Skin of body (tissue), 2 donors: Measurements from ENCODE around the gene NCF2. TPM values are rescaled to one million over a fixed set of nuclear protein-coding genes. Genes with fewer than 3 reads are reported as not detected.

Experiments used
- DNase-seq: peaks from one replicate; lab custom pipeline; 2025; lab: John Stamatoyannopoulos, UW
- total RNA-seq: library from RNA; depleted of rRNA; stranded (reverse); fragments of >200 nt; gene quantifications from one replicate; pipeline ENCODE4 v1.2.3, GENCODE V29; 2014

NCF2 gene
- total RNA-seq, 1 donor from 2014 or later: 19.1 TPM

DNA sequence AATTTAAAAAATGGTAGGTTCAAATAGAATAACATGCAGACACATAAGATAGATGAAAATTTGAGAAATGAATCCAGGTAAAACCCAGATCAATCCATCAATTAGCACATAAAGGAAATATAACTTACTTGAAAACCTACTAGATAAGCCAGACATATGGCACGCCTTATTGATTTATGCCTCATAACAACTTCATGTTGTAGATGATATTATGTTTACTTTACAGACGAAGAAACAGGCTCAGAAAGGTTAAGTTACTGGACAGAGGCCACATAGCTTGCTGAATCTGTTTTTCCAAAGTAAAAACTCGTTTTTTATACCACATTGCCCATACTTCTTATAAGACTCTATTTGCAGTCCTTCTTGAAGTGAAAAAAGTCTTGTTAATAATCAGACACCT, 22.1 kb upstream of the NCF2 start:
- no peak for DNase-seq

DNA sequence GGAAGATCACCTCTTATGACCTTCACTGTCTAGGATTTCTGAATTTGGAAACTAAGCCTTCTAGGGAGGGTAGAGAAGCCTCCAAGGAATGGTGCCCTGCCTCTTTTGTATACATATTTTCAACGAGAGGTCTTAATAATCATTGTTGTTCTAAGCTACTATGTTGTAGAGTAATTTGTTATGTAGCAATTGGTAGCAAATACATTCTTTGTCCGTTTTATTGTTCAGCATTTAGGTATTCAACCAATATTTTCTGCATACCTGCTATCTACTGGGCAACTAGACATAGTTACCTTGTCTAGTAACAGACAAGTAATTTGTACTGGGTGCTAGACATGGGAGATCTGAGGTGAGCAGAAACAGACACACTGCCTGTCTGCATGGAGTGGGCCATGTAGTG, 20.8 kb upstream of the NCF2 start:
- DNase-seq: no peak

DNA sequence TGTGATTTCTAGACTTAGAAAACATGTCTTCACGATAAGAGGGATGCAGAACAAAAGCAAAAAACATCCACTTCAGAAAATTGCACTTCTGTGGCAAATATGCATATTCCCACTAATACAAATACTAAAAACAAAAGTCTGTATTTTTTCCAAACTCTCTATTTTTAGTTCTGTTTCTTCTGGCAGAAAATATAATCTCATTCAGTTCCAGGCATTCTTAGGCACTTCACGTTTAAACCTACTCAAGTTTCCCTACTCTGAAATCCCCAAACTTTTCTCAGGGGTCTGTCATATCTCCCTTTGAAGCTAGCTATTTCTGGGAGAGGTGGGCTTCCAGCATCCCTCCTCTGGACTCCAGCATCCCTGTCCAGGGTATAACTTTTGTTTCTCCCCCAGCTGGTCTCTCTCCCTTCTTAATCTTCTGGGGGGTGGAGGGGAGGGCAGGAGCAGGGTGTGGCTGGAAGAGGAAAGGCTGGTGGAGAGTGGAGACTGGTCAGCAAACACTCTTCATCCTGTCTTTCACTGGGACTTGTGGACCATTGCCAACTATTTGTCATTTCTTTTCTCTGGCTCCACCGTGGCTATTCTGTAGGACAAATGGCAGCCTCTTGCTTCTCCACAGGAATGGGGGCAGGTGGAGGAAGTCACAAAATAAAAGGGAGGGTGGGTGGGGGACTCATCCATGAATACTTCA, 19.6 kb upstream of the NCF2 start:
- DNase-seq: no peak

DNA sequence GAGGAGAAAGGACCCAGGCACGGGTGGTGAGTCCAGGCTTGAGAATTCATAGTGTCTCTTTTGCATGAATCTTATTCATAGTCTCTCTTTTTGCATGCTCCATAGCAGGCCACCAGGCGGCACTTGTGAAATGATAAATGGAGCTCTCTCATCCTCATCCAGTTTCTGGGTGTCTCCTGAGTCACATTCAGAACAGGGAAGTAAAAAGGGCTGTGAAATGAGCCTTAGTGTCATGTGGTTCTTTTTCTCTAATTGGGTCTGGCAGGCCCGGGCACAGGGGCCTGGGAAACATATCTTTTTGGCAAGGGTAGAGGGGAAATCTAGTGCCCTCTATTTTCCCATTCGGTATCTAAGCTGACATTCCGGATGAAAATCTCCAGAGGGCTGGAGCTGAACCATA, 19.1 kb upstream of the NCF2 start:
- peak; percentile 31 for DNase-seq

DNA sequence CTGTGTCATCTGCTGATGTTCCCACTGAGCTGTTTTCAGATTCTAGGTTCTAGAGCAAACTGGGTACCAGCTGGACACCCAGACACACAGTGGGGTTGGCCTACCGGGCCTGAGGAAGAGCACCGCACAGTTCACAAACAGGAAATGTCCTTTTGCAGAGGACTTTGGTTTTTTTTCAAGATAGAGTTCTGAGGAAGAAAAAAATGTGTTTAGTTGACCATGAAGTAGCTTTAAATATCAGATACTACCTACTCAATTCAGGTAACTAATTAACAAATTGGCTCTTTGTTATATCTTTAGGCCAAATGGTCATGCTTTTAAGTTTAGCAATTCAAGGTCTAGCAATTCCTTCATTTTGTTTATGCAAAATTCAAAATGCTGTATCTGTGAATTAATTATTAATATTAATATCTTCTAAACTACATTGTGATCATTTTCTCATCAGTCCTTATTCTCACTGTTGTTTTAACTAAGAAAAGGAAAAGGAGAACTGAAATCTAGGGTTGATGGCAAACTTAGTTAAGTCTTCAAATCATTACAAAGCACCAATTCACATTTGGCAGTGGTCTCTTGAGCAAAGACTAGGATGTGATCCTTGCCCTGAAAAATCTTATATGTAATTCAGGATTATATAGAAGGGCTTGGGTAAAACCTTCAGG, 17.2 kb upstream of the NCF2 start:
- no peak for DNase-seq

DNA sequence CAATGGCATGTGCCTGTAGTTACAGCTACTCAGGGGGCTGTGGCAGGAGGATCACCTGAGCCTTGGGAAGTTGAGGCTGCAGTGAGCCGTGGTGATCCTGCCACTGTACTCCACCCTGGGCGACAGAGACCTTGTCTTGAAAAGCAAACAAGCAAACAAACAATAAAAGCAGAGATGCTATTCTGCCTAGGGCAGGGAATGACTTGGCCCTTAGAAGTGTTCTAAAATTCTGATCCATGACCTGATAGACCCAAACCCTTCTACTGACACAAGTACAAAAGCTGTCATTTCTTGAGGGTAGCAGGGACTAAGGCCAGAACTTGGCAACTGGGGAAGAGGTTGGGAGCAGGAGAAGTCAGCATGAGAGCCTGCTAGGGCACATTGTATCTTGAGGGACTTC, 15.6 kb upstream of the NCF2 start:
- DNase-seq: no peak

DNA sequence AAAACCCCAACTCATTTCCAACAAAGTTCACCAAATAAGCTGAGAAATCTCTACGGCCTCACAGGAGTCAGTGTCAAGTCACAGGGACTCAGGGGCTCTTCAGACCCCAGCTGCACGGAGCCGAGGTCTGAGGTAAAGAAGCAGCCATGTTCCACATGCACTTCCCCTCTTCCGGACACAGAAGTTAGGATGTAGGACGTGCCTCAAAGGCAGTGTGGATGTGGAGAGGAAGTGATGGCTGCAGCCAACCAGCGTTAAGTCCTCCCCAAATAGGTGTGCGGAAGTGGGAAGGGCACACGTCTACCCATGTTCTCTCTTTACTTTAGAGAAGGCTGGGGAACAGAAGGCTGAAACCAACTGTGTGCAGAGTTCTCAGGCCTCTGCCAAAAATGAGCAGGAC, 14.6 kb upstream of the NCF2 start:
- no peak for DNase-seq

DNA sequence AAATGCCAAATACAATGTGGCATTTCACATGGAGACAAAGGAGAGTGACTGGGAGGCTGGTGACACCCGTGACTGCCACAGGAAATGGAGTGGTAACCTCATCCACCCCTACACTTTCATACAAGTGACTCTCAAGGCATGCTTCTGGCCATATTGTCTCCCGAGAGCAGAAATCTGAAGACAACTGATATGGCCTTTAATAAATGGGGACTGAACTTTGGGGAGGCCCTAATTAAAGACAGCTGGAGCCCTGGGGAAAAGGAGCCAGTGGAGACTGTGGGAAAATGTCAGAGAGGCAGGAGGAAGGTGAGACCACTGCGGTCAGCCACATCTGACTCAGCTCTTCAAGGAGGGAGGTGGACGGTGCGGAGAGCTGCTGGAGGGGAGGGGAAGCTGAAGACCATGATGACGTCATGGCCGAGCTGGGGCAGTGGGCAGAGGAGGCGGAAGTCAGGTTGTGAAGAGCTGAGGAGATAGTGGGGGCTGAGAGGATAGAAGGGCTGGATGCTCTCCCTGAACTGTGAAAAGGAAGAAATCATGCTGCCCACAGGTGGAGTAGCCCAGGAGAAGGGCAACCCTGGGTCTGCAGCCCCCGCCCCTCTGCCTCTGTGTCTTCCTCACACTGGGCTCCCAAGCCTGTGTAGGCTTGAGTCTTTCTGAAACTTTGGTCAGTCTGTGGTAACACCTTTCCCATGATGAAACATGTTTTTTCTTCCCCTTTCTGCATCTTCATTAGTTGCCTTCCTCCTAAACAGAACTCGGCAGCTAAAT, 14.0 kb upstream of the NCF2 start:
- DNase-seq: no peak

DNA sequence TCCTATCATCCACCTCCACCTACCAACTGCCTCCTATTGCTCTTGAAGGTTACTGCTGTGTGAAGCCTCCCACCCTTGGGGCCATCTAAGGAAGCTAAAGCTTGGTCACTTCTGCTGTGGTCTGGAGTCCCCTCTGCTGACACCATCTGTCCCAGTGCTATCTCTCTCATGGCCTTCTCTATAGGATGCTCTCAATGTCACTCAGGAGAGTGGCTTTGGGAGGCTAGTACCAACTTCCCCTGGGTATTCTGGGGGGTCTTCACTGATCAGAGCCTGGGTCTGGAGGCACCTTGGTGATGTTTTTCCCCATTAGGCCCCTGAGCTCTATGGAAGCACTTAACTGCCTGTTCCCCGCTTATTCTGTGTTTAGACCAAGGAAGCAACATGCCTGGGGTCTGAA, 12.3 kb upstream of the NCF2 start:
- no peak for DNase-seq

DNA sequence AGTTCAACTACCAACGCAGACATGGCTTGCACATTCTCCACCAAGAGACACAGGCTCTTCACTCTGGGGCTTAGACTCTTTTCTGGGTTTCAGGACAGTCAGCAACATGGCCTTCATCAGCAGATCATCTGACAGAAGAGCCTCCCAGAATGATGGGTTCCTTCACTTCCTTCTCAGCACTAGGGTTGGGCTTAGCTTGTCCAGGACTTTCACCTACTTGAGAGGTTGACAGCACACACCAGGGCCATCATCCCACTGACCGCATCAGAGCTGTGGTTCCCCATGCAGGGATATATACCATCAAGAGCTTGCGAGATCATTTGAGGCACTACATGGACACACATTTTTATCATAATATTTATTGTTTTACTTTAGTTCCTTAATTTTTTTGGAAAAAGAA, 10.4 kb upstream of the NCF2 start:
- no peak for DNase-seq

DNA sequence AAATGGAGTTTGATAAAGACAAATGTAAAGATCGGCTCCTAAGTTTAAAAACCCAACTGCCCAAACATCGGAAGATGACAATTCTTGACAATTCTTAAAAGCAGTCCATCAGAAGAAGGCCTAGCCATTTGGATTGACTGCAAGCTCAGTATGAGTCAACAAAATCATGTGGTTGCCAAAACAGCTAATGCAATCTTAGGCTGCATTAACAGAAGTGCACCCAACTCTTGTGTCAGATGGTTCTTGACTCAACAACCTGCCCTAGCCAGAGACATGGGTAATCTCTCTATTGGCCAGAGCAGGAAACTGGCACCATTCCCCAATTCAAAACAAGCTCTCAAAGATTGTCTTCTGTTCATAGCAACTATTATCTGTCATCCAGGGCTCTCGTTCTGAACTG, 9.9 kb upstream of the NCF2 start:
- DNase-seq: no peak

DNA sequence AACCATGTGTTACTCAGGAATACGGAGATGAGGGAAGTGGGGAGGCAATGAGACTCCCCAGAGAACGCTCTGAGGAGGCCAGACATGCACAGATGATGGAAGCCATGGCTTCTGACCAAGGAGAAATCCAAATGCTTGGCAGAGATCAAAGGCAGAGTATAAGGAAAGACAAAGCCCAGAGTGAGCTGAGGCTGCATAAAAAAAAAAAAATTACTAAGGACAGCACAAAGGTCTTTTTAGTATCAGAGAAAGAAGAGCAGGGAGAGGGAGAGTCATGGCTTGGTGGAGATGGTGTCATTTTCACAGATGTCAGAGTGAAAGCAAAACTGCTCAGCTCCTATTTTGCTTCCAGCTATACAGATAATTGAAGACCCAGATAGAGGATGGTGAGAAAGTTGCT, 8.1 kb upstream of the NCF2 start:
- no peak for DNase-seq

DNA sequence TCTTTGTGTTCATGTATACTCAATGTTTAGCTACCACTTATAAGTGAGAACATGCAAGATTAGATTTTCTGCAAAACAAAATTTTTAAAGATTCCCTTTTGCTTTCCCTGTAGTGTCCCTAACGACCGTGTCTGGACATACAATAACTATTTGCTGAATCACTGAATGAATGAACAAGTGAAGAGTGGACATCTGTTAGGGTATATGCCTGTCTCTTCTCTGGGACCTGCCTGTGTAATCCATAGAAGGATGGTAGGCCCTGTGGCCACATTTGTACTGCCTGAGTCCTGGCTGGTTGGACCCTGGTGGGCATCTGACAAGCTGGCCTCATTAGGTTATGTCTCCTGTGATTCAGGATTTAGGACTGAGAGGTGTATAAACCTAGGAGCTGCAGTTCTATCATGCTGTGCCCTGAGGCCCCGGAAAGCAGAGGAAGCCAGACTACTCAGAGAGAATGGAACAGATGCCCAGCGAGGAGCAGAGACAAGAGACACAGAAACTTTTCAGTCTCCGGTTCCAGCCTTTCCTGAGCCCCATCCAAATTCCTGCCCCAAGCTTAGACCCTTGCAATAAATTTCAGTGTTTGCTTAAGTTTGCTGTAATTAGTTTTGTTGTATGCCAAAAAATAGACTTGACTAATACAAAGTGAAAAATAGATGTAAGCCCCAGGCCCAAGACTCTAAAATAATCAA, 7.5 kb upstream of the NCF2 start:
- DNase-seq: no peak

DNA sequence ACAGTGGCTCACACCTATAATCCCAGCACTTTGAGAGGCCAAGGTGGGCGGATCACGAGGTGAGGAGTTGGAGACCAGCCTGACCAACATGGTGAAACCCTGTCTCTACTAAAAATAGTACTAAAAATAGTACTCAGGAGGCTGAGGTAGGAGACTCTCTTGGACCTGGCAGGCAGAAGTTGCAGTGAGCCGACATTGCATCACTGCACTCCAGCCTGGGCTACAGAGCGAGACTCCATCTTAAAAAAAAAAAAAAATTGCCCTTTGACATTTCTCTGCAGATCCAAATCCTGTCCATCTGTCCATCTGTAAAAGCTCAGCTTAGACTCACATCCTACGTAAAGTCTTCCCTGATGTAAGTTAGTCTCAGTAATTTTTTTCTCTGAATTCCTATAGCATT, 6.2 kb upstream of the NCF2 start:
- no peak for DNase-seq

DNA sequence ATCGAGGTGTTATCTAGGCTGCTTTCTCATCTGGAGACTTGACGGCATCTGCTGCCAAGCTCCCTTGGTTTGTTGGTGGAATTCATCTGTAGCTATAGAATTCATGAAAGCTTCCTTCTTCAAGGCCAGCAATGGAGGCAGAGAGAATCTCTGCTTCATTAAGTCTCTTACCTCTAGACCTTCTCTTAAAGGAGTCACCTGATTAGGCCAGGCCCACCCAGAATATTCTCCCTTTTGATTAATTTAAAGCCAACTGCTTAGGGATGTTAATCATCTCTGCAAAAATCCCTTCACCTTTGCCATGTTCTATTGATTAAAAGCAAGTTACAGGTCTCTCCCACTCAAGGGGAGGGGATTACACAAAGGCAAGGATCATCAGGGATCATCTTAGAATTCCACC, 5.3 kb upstream of the NCF2 start:
- DNase-seq: no peak

DNA sequence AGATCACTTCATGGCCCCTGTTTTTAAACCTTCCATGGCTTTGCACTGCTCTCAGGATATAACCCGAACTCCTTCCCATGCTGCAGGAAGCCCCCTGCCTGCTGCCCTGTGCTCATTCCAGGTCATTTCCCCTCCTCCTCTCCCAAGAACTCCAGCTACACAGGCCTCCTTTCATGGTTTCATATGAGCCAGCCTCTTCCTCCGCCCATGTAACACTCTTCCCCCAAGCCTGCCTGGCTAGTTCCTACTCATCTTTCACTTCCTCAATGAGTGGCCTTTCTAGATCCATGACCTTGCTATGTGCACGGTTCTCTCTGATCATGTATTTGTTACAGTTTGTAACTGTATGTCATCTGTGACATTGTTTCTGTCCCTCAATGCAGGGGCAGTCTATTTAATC, 3.1 kb upstream of the NCF2 start:
- DNase-seq: no peak

DNA sequence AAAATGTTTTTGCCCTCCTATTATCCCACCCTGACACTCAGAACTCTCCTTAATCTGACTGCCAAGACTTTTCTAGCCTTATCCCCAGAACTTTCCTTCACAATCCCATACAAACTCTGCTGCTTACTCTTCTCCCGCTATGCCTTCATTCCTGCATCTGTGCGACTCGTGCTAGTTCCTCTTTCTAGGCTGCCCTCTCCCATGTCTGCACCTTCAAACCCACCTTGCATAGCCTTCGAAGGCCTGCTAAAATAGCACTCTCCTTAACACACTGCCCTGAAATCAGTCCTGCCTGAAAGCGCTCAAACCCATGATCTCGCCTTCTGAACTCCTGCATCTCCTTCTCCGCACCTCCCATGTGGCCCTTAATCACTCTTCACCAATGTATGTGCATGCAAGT, 2.5 kb upstream of the NCF2 start:
- DNase-seq: no peak

DNA sequence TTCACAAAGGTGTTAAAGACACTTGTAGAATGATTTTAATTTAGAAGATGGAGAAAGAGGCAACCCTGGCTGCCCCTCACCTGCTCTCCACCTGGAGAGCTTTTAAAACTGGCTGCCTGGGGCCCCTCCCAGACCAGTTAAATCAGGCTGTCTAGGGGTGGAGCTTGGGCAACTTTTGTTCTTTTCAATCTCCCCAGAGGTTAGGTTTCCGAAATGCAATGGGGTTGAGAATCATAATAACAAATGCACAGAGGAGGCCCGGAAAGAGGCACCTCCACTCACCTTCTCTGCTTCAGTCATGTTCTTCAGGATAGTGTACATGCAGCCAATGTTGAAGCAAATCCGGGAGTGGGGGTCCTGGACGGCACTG, 400 bp downstream of the NCF2 start:
- no peak for DNase-seq

DNA sequence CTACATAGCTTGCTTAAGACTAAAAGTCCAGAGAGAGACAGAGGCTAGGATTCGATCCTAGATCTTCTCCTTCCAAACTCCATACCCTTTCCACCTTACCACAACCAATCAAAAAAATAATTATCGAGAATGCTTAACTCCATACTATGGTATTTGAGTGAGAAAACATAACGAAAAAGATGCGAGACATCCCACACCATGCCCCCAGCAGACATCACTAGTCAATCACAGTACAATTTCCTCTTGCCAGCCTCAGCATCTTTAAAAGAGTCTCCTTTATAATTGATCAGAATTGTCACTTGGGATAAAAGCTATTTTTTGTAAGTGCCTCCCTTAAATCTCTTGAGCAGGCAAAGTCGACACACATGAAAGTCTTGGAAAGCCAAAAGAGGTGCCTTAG, 875 bp downstream of the NCF2 start:
- no peak for DNase-seq

DNA sequence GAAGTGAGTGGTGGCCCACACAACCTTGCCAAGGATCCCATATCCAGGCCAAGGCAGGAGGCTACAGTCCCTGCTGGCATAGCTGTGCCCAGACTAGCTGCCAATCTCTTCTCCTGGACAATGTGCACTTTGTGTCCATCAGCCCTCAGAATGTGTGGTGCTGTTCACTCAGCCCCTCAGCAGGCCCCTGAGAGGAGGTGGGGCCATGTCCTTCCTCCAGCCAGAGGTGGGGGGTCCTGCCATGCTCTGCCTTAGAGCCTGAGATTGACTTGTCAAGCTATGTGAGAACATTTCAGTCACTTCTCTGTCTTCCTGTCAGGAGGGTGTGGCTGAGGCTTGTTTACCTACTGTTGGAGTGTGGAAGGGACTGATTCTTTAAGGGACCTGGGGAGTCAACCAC, 1.4 kb downstream of the NCF2 start:
- DNase-seq: no peak

DNA sequence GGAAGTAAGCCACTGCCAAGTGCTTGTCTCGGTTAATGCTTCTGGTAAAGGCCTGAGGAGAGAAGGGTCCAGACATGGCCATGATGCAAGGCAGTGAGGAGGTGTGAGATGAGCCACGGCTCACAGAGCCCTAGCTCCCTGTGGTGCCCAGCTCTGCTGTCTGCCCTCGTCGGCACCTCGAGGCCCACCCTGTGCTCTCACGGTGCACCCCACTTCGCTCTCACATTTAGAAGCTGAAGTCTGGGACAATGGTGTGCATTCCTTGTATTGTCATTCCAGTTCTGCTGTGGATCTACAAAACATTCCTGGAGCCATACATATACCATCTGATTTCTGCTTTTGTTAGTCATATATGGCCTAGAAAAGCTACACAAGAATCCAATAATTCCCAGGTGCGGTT, 3.3 kb downstream of the NCF2 start:
- DNase-seq: no peak

DNA sequence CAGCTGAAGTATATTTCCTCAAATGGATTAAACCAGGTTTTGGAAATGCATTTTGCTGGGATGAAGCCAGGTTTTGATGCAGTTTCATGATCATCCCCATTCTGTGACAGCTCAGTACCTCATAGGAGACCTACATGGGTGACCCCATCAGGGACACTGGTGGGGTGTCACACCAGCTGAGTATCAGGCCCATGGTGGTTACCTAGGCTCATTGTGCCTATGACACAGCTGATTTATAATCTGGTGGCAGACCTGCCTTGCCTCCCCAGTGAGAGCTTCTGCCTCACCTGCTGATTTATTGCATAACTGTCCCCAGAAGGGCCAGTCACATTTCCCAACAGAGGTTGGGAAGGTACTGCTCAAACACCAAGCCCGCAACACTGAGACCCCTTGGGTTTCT, 3.8 kb downstream of the NCF2 start:
- DNase-seq: no peak
